Stimulated activated naive CD4-positive, alpha-beta T cell (primary cell): Measurements from ENCODE around the gene TMEM250.
"Not testable (repeated sequence)": the region's sequence is repeated elsewhere in the genome, so short reads cannot be mapped to it uniquely, and the experiment has no call there.

Source experiments
- DNase-seq, 6 experiments: peaks; one replicate each; lab custom pipeline; 2025; lab: John Stamatoyannopoulos, UW

The TMEM250 gene

GRCh38 chr9:136111190-136111589 is 7.5 kb downstream of the TMEM250 start:
- DNase-seq: no peak

GRCh38 chr9:136110082-136111061 is 8.3 kb downstream of the TMEM250 start:
- DNase-seq: peak in 2 of 6 experiments; percentile 7 to 41

GRCh38 chr9:136109351-136110081 is 9.2 kb downstream of the TMEM250 start:
- peak; percentile 79 to 88 (median 85) for DNase-seq

- DNase-seq: no peak
Observed at GRCh38 chr9:136108648-136109266, 9.9 kb downstream of the TMEM250 start.

- DNase-seq: peak in 1 of 6 experiments; percentile 32
Observed at GRCh38 chr9:136107953-136108647, 10.6 kb downstream of the TMEM250 start.

- DNase-seq: peak in 5 of 6 experiments; percentile 15 to 54 (median 38)
Observed at GRCh38 chr9:136107155-136107952, 11.3 kb downstream of the TMEM250 start.

GRCh38 chr9:136105398-136106135 is 13.1 kb downstream of the TMEM250 start:
- DNase-seq: no peak

- DNase-seq: no peak
Observed at GRCh38 chr9:136104916-136105315, 13.8 kb downstream of the TMEM250 start.

- DNase-seq: no peak
Observed at GRCh38 chr9:136104488-136104800, 14.2 kb downstream of the TMEM250 start.

- DNase-seq: no peak
Observed at GRCh38 chr9:136103651-136104487, 14.8 kb downstream of the TMEM250 start.

- DNase-seq: not testable (repeated sequence)
Observed at GRCh38 chr9:136101615-136102074, 17.0 kb downstream of the TMEM250 start.

- no peak for DNase-seq
Observed at GRCh38 chr9:136100700-136101614, 17.7 kb downstream of the TMEM250 start.

- DNase-seq: no peak
Observed at GRCh38 chr9:136099542-136099941, 19.1 kb downstream of the TMEM250 start.

GRCh38 chr9:136098844-136099243 is 19.8 kb downstream of the TMEM250 start:
- DNase-seq: peak in 1 of 6 experiments; percentile 10

GRCh38 chr9:136098210-136098609 is 20.5 kb downstream of the TMEM250 start:
- DNase-seq: no peak

GRCh38 chr9:136096505-136097001 is 22.1 kb downstream of the TMEM250 start:
- DNase-seq: no peak

- peak in 1 of 6 experiments; percentile 12 for DNase-seq
Observed at GRCh38 chr9:136095070-136096058, 23.3 kb downstream of the TMEM250 start, which contains the start of gene NACC2. NACC2 (minus strand) TSS chr9:136095289; CDS start chr9:136050521, 44,768 bp downstream.
